Aorta (tissue), 5 donors: ENCODE data around the gene ZNF286A. TPM values are rescaled to one million over a fixed set of nuclear protein-coding genes. Genes with fewer than 3 reads are reported as not detected.
"Not testable (repeated sequence)": the region's sequence is repeated elsewhere in the genome, so short reads cannot be mapped to it uniquely, and the experiment has no call there.

Source experiments
- ATAC-seq: fragments of 200-7000 bp; cut with Tn5 transposase; one replicate; pipeline ENCODE4 v1.9.1; 2022; ENCODE audit warnings: moderate library complexity; ENCODE audit not compliant: low FRiP score
- DNase-seq, 2 donors: peaks; one replicate each; pipeline ENCODE4 v3.0.0-alpha.2; 2020
- H3K27ac ChIP-seq, 2 donors: one replicate each; pipeline ENCODE4 v1.5.1; 2013; ENCODE audit warnings: low read length in 2 of 2, mild to moderate bottlenecking in 2 of 2, moderate library complexity in 2 of 2, control low read depth in 1 of 2, inconsistent platforms in 1 of 2, low read depth in 1 of 2
- H3K27me3 ChIP-seq, 2 donors: one replicate each; pipeline ENCODE4 v1.6.1; 2013; ENCODE audit warnings: control low read depth in 1 of 2, low read length in 1 of 2, mild to moderate bottlenecking in 1 of 2, moderate library complexity in 1 of 2; ENCODE audit not compliant: insufficient read depth in 2 of 2, control insufficient read depth in 1 of 2
- H3K36me3 ChIP-seq, 2 donors: one replicate each; pipeline ENCODE4 v1.6.1; 2013; ENCODE audit warnings: control low read depth in 1 of 2, low read length in 1 of 2, mild to moderate bottlenecking in 1 of 2; ENCODE audit not compliant: insufficient read depth in 2 of 2, control insufficient read depth in 1 of 2
- H3K4me1 ChIP-seq, 2 donors: one replicate each; pipeline ENCODE4 v1.6.1; 2013; ENCODE audit warnings: low read length in 2 of 2, control low read depth in 1 of 2, mild to moderate bottlenecking in 1 of 2, moderate library complexity in 1 of 2; ENCODE audit not compliant: insufficient read depth in 2 of 2, control insufficient read depth in 1 of 2
- H3K4me3 ChIP-seq, 2 donors: one replicate each; pipeline ENCODE4 v1.5.1; 2013; ENCODE audit warnings: low read length in 2 of 2, control low read depth in 1 of 2, mild to moderate bottlenecking in 1 of 2
- H3K9me3 ChIP-seq: one replicate; pipeline ENCODE4 v1.6.1; 2013; ENCODE audit warnings: mild to moderate bottlenecking, low read length; ENCODE audit not compliant: control insufficient read depth
- WGBS, 2 donors: extraction: QIAGEN DNeasy Blood & Tissue Kit; methylation state at CpG; one replicate each; pipeline ENCODE4 v1.1.7; 2013; 5-methylcytosine and 5-hydroxymethylcytosine counted together
- intact Hi-C, 2 donors: fragments of 100-400 bp; cut with DNase I; formaldehyde crosslinking; loops; one replicate each; pipeline versions ENCODE4 v1.14.2 to v1.15.0; 2022
- polyA plus RNA-seq, 2 donors: library from polyadenylated mRNA; stranded (reverse); fragments of 200-250 nt; gene quantifications; one replicate each; pipeline ENCODE4 v1.2.3, GENCODE V29; 2013
- total RNA-seq, 2 donors: library from RNA; stranded (reverse); fragmentation: NEBNext Ultra II Directional; extraction: Animal tissue kit (Norgen Biotek cat#: 25700); gene quantifications; one replicate each; pipeline ENCODE4 v1.2.1, GENCODE V29; 2021
- donor health status: healthy with polysubstance abuse.
- donor health status: Bipolar disorder and iron deficiency.
- donor health status: DM: no; HTN: no; CAD: no.
- donor health status: DM: no; HTN: no; CAD: no.
- donor health status: DM: yes; HTN: yes; CAD: no.

The ZNF286A gene
- total and polyA plus RNA-seq, 4 donors, result 11.8 to 19.9 (median 13.1) TPM

DNA sequence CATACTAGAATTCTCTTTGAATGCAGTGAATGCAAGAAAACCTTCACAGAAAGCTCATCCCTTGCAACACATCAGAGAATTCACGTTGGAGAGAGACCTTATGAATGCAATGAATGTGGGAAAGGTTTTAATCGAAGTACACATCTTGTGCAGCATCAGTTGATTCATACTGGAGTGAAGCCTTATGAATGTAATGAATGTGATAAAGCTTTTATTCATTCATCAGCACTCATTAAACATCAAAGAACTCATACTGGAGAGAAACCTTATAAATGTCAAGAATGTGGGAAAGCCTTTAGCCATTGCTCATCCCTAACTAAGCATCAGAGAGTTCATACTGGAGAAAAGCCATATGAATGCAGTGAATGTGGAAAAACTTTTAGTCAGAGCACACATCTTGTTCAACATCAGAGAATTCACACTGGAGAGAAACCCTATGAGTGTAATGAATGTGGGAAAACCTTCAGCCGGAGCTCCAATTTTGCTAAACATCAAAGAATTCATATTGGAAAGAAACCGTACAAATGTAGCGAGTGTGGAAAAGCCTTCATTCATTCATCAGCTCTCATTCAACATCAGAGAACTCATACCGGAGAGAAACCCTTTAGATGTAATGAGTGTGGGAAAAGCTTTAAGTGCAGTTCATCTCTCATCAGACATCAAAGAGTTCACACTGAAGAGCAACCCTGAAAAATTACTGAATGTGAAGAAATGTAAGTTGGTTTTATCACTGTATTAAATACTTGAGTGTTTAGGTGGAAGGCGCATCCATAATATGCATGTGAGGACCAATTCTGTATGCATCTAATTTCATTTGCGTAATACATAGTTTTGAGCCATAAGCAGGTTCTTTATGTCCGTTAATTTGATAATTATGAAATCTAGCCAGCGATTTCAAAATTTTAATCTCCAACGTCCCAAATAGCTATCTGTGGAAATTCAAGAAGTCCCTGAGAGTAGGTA, 17.3 kb downstream of the ZNF286A start:
- H3K27ac ChIP-seq, DNase-seq, H3K27me3 ChIP-seq, H3K36me3 ChIP-seq, intact Hi-C loops, H3K9me3 ChIP-seq, H3K4me3 ChIP-seq, ATAC-seq, H3K4me1 ChIP-seq: not testable (repeated sequence)
- 95 to 98% methylated on average over 11 of the region's 11 CpGs for WGBS, 2 donors

GRCh38 chr17:15730535-15730934, 31.0 kb downstream of the ZNF286A start:
- intact Hi-C loops, H3K4me1 ChIP-seq, H3K9me3 ChIP-seq, ATAC-seq, H3K27me3 ChIP-seq, DNase-seq, H3K27ac ChIP-seq, H3K4me3 ChIP-seq, H3K36me3 ChIP-seq: not testable (repeated sequence)
- WGBS, 2 donors, result 73 to 88% methylated on average over 5 to 9 of the region's 14 CpGs

- intact Hi-C loops, H3K27me3 ChIP-seq, ATAC-seq, H3K4me3 ChIP-seq, H3K4me1 ChIP-seq, H3K36me3 ChIP-seq, H3K27ac ChIP-seq, H3K9me3 ChIP-seq, DNase-seq: not testable (repeated sequence)
- WGBS, 2 donors, result 77 to 81% methylated on average over 8 to 9 of the region's 10 CpGs
These were observed 32.3 kb downstream of the ZNF286A start, which contains the start of gene TBC1D26 for GRCh38 chr17:15731900-15732299. TBC1D26 (plus strand) TSS chr17:15732283; CDS start chr17:15735349, 3,066 bp downstream.

GRCh38 chr17:15733174-15733789, 33.7 kb downstream of the ZNF286A start:
- H3K9me3 ChIP-seq, H3K4me1 ChIP-seq, ATAC-seq, DNase-seq, H3K27ac ChIP-seq, H3K27me3 ChIP-seq, intact Hi-C loops, H3K4me3 ChIP-seq, H3K36me3 ChIP-seq: not testable (repeated sequence)
- 81 to 88% methylated on average over 7 to 8 of the region's 10 CpGs for WGBS, 2 donors

DNA sequence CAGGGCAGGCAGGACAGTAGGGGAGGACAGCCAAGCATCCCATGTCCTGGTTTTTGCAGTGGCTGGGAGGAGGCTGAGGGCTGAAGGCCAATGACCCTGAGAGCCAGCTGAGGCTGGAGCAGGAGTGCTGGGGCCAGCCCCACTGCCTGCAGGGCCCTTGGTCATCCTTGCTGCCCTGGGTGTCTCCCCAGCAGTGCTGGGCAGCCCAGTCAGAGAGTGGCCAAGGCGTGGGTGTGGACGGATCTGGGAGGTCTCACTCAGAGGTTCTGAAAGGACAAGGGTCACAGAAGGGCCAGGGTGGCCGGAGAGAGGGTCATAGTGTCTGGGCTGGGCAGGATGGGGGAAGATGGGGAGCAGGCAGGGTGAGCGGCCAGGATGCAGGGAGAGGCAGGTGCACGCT, 37.0 kb downstream of the ZNF286A start:
- DNase-seq, H3K4me1 ChIP-seq, H3K36me3 ChIP-seq, H3K4me3 ChIP-seq, H3K27ac ChIP-seq, H3K9me3 ChIP-seq, H3K27me3 ChIP-seq, intact Hi-C loops: not testable (repeated sequence)
- 82 to 83% methylated on average over 4 of the region's 5 CpGs for WGBS, 2 donors
- peak; percentile 42 for ATAC-seq

DNA sequence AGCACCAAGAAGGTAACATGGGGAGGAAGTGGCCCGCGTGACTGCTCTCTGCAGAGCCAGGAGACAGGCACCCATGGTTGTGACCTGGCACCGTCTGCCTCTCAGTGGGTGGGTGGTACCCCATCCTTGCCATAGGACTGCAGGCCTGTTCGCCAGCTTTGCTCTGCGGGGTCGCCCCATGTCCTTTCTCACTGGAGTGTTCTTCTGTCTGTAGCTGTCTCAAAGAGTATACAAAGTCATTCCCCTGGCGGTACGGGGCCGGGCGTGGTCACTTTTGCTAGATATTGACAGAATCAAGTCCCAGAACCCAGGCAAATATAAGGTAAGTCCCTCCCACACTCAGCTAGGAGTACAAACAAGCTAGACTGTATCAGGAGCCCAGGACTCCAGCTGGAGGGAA, 38.5 kb downstream of the ZNF286A start:
- H3K36me3 ChIP-seq, result no peaks in the 10 kb centered on the region
- intact Hi-C loops, result no loop called here
- no peak overlapping the region for H3K4me3 ChIP-seq
- H3K4me1 ChIP-seq, result no peaks in the 10 kb centered on the region
- no peak overlapping the region for H3K27ac ChIP-seq
- DNase-seq (no peak), ATAC-seq (no peak)
- no peaks in the 10 kb centered on the region for H3K27me3 ChIP-seq
- no peaks in the 10 kb centered on the region for H3K9me3 ChIP-seq
- WGBS, 2 donors, result 91 to 92% methylated on average over 10 of the region's 10 CpGs

DNA sequence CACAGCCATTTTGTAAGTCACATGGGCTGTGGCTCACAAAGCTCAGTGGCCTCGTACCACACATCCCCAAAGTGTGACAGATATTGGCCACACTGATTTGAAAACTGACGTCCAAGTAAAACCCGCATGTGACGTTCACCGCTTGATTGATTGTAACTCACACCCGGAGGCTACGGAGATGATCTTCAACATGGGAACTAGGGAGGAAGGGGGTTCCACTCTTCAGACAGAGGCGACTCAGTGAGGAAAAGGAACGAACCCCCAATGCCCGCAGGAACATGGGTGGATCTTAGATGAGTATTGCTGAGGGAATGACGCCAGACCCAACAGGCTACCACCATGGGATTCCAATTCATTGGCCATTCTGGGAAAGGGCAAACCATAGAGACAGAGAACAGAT, 39.7 kb downstream of the ZNF286A start:
- intact Hi-C loops, H3K27ac ChIP-seq, ATAC-seq, H3K27me3 ChIP-seq, DNase-seq, H3K4me1 ChIP-seq, H3K4me3 ChIP-seq, H3K36me3 ChIP-seq, H3K9me3 ChIP-seq: not testable (repeated sequence)
- 84 to 87% methylated on average over 10 of the region's 11 CpGs for WGBS, 2 donors

DNA sequence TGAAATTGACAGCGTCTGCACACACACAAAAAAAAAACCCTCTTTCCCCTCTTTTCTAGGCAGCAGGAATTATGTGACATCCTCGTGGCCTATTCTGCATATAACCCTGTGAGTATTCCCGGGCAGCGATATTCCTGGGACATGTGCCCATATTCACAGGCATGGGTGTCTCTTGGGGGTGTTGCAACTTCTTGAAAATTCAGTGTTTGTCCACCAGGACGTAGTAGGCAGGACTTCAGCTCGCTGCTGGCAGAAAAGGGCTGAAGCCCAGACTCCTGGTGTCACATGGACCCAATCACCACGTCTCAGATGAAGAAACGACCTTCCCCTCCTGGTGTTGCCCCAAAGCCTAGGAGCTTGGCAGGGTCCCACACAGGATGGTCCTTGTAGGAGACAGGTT, 40.5 kb downstream of the ZNF286A start:
- H3K27ac ChIP-seq, H3K9me3 ChIP-seq, DNase-seq, ATAC-seq, H3K4me1 ChIP-seq, H3K36me3 ChIP-seq, H3K27me3 ChIP-seq, H3K4me3 ChIP-seq, intact Hi-C loops: not testable (repeated sequence)
- WGBS, 2 donors, result 51% methylated on average over 8 of the region's 8 CpGs
